ENCODE data around the gene PUM1. TPM values are rescaled to one million over a fixed set of nuclear protein-coding genes. Genes with fewer than 3 reads are reported as not detected.
"Not testable (repeated sequence)": the region's sequence is repeated elsewhere in the genome, so short reads cannot be mapped to it uniquely, and the experiment has no call there.

The PUM1 gene
- total RNA-seq, 2 donors from 2014 or later = 30.9 to 32.3 TPM

DNA sequence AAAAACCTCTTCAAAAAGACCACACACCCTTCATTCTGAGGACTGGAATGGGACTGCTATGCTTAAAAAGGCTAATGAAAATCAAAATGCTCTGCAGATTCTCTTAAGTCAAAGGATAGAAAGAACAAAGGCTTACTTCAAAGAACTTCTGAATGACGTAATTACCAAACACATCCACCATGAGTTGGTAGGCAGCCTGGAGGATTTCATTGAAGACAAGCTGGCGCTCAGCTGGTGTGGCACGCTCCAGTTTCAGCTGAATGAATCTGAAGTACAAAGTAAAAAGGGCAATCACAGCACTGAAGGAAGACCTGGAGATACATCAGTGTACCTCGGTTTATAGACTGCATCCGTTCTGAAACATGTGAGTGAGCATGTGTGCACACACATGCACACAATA is 113.4 kb downstream of the PUM1 start:
- H3K27ac ChIP-seq = no peak overlapping the region

DNA sequence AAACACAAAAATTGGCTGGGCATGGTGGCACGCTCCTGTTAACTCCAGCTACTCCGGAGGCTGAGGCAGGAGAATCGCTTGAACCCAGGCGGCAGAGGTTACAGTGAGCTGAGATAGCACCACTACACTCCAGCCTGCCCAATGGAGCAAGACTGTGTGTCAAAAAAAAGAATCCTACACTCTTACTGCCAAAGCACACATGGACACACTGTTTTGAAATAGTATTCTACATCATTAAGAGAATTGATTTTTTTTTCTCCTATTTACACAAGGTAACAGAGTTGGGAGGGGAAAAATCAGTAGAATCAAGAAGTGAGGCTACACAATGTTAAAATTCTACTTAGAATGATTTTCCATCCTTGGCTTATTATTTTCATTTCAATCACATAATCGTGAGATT is 114.8 kb downstream of the PUM1 start:
- no peaks in the 10 kb centered on the region for H3K4me1 ChIP-seq
- DNase-seq (no peak), ATAC-seq (no peak)
- intact Hi-C loops (cut with DNase I) = no loop called here
- TF ChIP-seq CTCF (IDR thresholded peaks at IDR 0.05) (no peak), POLR2A (IDR thresholded peaks at IDR 0.05) (no peak)
- H3K36me3 ChIP-seq (replicated peaks in 1 of 2; ENCODE audit: insufficient read depth in 1 of 2, low read depth in 2 of 2) = peaks cover 17 to 33% of the 10 kb centered on the region in 2 donors
- H3K9me3 ChIP-seq = no peaks in the 10 kb centered on the region
- no peak overlapping the region for H3K27ac ChIP-seq
- WGBS, 2 donors = 74 to 78% methylated on average over 5 of the region's 5 CpGs
- H3K27me3 ChIP-seq = no peaks in the 10 kb centered on the region
- no peak overlapping the region for H3K4me3 ChIP-seq

More for the DNA sequence above, 113.4 kb downstream of the PUM1 start:
- Histone ChIP-seq H3K27me3 (no peaks in the 10 kb centered on the region), H3K36me3 (replicated peaks in 1 of 2; ENCODE audit: insufficient read depth in 1 of 2, low read depth in 2 of 2) (peaks cover 17 to 33% of the 10 kb centered on the region in 2 donors), H3K4me1 (no peaks in the 10 kb centered on the region), H3K4me3 (no peak overlapping the region), H3K9me3 (no peaks in the 10 kb centered on the region)
- ATAC-seq (no peak), DNase-seq (no peak)
- intact Hi-C loops (cut with DNase I) = no loop called here
- TF ChIP-seq CTCF (IDR thresholded peaks at IDR 0.05) = no peak
- no peak for TF ChIP-seq POLR2A (IDR thresholded peaks at IDR 0.05)
- 86 to 95% methylated on average over 5 of the region's 5 CpGs for WGBS, 2 donors

DNA sequence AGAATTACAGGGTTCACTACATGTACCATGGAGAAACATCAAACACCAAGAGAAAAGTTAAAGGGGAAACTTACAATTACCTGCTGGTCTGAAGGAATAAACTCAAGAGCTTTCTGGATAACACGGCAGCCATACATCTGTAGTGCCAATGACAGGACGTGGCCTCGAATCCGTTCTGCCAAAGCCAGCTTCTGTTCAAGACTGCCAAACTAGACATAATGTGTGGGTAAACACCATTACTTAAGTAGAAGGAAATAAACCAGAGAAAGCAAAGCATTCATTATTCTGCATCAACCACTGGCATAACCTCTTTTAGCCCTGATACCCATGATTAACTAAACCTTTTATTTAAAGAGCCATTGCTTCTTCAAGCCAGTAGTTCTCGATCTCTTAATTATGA is 115.5 kb downstream of the PUM1 start:
- Histone ChIP-seq H3K27me3 (no peaks in the 10 kb centered on the region), H3K4me3 (no peak overlapping the region), H3K9me3 (no peaks in the 10 kb centered on the region), H3K4me1 (no peaks in the 10 kb centered on the region), H3K27ac (no peak overlapping the region), H3K36me3 (replicated peaks in 1 of 2; ENCODE audit: insufficient read depth in 1 of 2, low read depth in 2 of 2) (peaks cover 17 to 38% of the 10 kb centered on the region in 2 donors)
- intact Hi-C loops (cut with DNase I) = no loop called here
- DNase-seq (no peak), ATAC-seq (no peak)
- TF ChIP-seq POLR2A (IDR thresholded peaks at IDR 0.05) = no peak
- TF ChIP-seq CTCF (IDR thresholded peaks at IDR 0.05) = no peak
- WGBS, 2 donors = 68 to 80% methylated on average over 5 of the region's 5 CpGs

DNA sequence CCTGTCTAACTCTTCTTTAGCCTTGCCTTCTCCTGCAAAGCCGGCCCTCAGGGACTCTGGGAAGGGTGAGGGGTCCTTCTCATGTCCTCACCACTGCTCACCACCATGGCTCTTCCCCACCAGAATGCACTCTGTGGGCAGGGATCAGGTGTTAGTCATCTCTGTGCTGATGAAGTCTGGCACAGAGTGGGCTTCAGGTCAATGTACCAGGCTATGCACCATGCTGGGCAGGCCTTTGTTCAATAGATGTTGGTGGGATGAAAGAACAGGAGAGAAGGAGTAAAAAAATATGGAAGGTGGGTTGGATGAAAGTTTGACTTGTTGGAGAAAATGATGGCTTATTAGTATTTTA is 116.1 kb downstream of the PUM1 start:
- DNase-seq; ATAC-seq; intact Hi-C loops (cut with DNase I); H3K27me3 ChIP-seq; H3K27ac ChIP-seq; H3K4me3 ChIP-seq; H3K9me3 ChIP-seq; H3K4me1 ChIP-seq: not testable (repeated sequence)
- H3K36me3 ChIP-seq (replicated peaks in 1 of 2; ENCODE audit: insufficient read depth in 1 of 2, low read depth in 2 of 2) = peaks cover 17 to 40% of the 10 kb centered on the region in 2 donors
- WGBS, 2 donors = 100% methylated on average over 1 of the region's 1 CpG

GRCh38 chr1:30948813-30949486 is 116.6 kb downstream of the PUM1 start:
- 59 to 63% methylated on average over 2 of the region's 5 CpGs for WGBS, 2 donors
- H3K27me3 ChIP-seq; intact Hi-C loops (cut with DNase I); ATAC-seq; H3K4me3 ChIP-seq; DNase-seq; H3K27ac ChIP-seq; H3K9me3 ChIP-seq; H3K4me1 ChIP-seq: not testable (repeated sequence)
- H3K36me3 ChIP-seq (replicated peaks in 1 of 2; ENCODE audit: insufficient read depth in 1 of 2, low read depth in 2 of 2) = peaks cover 13 to 37% of the 10 kb centered on the region in 2 donors

GRCh38 chr1:30948278-30948677 is 117.2 kb downstream of the PUM1 start:
- Histone ChIP-seq H3K9me3 (no peaks in the 10 kb centered on the region), H3K27me3 (no peaks in the 10 kb centered on the region), H3K36me3 (replicated peaks in 1 of 2; ENCODE audit: insufficient read depth in 1 of 2, low read depth in 2 of 2) (peaks cover 6 to 32% of the 10 kb centered on the region in 2 donors), H3K4me1 (no peaks in the 10 kb centered on the region), H3K4me3 (no peak overlapping the region), H3K27ac (no peak overlapping the region)
- WGBS, 2 donors = 85 to 90% methylated on average over 3 of the region's 3 CpGs
- TF ChIP-seq CTCF (IDR thresholded peaks at IDR 0.05) (no peak), POLR2A (IDR thresholded peaks at IDR 0.05) (no peak)
- DNase-seq (no peak), ATAC-seq (no peak)
- intact Hi-C loops (cut with DNase I) = no loop called here
